Keratinocyte (primary cell): ENCODE data around the gene SSTR3. TPM values are rescaled to one million over a fixed set of nuclear protein-coding genes. Genes with fewer than 3 reads are reported as not detected.
"Not testable (repeated sequence)": the region's sequence is repeated elsewhere in the genome, so short reads cannot be mapped to it uniquely, and the experiment has no call there.

Experiments
- DNase-seq: peaks from one replicate; pipeline ENCODE4 v3.0.0-alpha.2; 2011; ENCODE audit warnings: low read depth, missing footprints, low spot score
- FAIRE-seq: peaks from 2 replicates; lab custom pipeline; 2011; peaks lifted over from hg19 to GRCh38; lab: Jason Lieb, UNC
- H2AFZ ChIP-seq: 2 replicates; pipeline ENCODE4 v1.6.0; 2012; ENCODE audit warnings: low read length, control low read depth, inconsistent platforms; ENCODE audit not compliant: control insufficient read depth
- H3K27ac ChIP-seq: 2 replicates; pipeline ENCODE4 v1.5.1; 2011; ENCODE audit warnings: low read length; ENCODE audit not compliant: control insufficient read depth, insufficient read depth
- H3K27me3 ChIP-seq: 3 replicates; pipeline ENCODE4 v1.6.0; 2011; ENCODE audit warnings: low read length; ENCODE audit not compliant: control insufficient read depth, insufficient read depth; ENCODE audit errors: extremely low read depth
- H3K36me3 ChIP-seq, 2 experiments: 2 replicates in 1 of 2; 3 replicates in 1 of 2; pipeline ENCODE4 v1.5.1; 2011; ENCODE audit warnings: low read length in 2 of 2, mild to moderate bottlenecking in 1 of 2; ENCODE audit not compliant: control insufficient read depth in 2 of 2, insufficient read depth in 2 of 2; ENCODE audit errors: extremely low read depth in 1 of 2
- H3K4me1 ChIP-seq: 3 replicates; pipeline ENCODE4 v1.5.1; 2011; ENCODE audit warnings: low read length; ENCODE audit not compliant: control insufficient read depth, insufficient read depth; ENCODE audit errors: extremely low read depth
- H3K4me2 ChIP-seq: 3 replicates; pipeline ENCODE4 v1.6.0; 2011; ENCODE audit warnings: low read depth, low read length; ENCODE audit not compliant: control insufficient read depth, insufficient read depth; ENCODE audit errors: extremely low read depth
- H3K4me3 ChIP-seq, 3 experiments: fragments of 200-600 bp in 1 of 3; sonication (generic) in 1 of 3; 2 replicates in 2 of 3; 3 replicates in 1 of 3; pipeline ENCODE4 v1.5.1; 2011 to 2016; ENCODE audit warnings: low read length in 3 of 3, mild to moderate bottlenecking in 3 of 3, control low read depth in 2 of 3, inconsistent platforms in 1 of 3, low read depth in 1 of 3, mixed read lengths in 1 of 3, mixed run types in 1 of 3, moderate library complexity in 1 of 3; ENCODE audit not compliant: control insufficient read depth in 2 of 3, insufficient read depth in 2 of 3; ENCODE audit errors: extremely low read depth in 1 of 3
- H3K79me2 ChIP-seq: 2 replicates; pipeline ENCODE4 v1.6.0; 2012; ENCODE audit warnings: low read length; ENCODE audit not compliant: control insufficient read depth, insufficient read depth
- H3K9ac ChIP-seq: 3 replicates; pipeline ENCODE4 v1.6.0; 2011; ENCODE audit warnings: low read length; ENCODE audit not compliant: control insufficient read depth, insufficient read depth; ENCODE audit errors: extremely low read depth
- H3K9me1 ChIP-seq: 3 replicates; pipeline ENCODE4 v1.6.0; 2011; ENCODE audit warnings: low read length; ENCODE audit not compliant: control insufficient read depth, insufficient read depth; ENCODE audit errors: extremely low read depth
- H3K9me3 ChIP-seq: 2 replicates; pipeline ENCODE4 v1.5.1; 2012; ENCODE audit warnings: low read depth, low read length; ENCODE audit not compliant: control insufficient read depth
- H4K20me1 ChIP-seq: 3 replicates; pipeline ENCODE4 v1.6.0; 2011; ENCODE audit warnings: low read length; ENCODE audit not compliant: control insufficient read depth, insufficient read depth; ENCODE audit errors: extremely low read depth
- EZH2 ChIP-seq: IDR thresholded peaks from one replicate; pipeline ENCODE4 v1.6.1; 2012; ENCODE audit warnings: inconsistent platforms, mild to moderate bottlenecking, low read length, moderate library complexity
- dilution Hi-C: fragments of 300-500 bp; cut with MboI; formaldehyde crosslinking; loops from one replicate; pipeline ENCODE4 v1.7.0; 2020; ENCODE audit warnings: low sequenced_read_pairs; ENCODE audit not compliant: extremely low pct_ligation_motif_present
- polyA plus RNA-seq, 5 experiments: library from polyadenylated mRNA; depleted of rRNA in 3 of 5; stranded (reverse) in 3 of 5; stranded (forward) in 1 of 5; unstranded in 1 of 5; fragments of >200 nt; gene quantifications; 1 replicate in 1 of 5; 2 replicates in 3 of 5; 3 replicates in 1 of 5; pipeline versions ENCODE4 v1.2.1 to v1.2.3, GENCODE V29; 2011 to 2012; ENCODE audit warnings: missing spikeins in 2 of 5, low read depth in 1 of 5, low replicate concordance in 1 of 5
- TF ChIP-seq, protein P1 (sequence below), 3 experiments: IDR thresholded peaks in 1 of 3; conservative IDR thresholded peaks in 1 of 3; optimal IDR thresholded peaks in 1 of 3; 2 replicates in 2 of 3; 3 replicates in 1 of 3; pipeline versions ENCODE3 to v1.5.1; 2011; ENCODE audit warnings: low read length in 3 of 3, mild to moderate bottlenecking in 3 of 3, moderate library complexity in 2 of 3, control low read depth in 1 of 3, inconsistent platforms in 1 of 3; ENCODE audit not compliant: insufficient read depth in 2 of 3; ENCODE audit errors: extremely low read depth in 1 of 3

Gene SSTR3
- polyA plus RNA-seq, 1 donor (not counting 4 experiments of a cell fraction or from before 2014, with no cell fraction given) = not detected

- H3K9me3 ChIP-seq = no peaks in the 10 kb centered on the region
- H3K4me2 ChIP-seq = no peak overlapping the region
- H3K27ac ChIP-seq = no peak overlapping the region
- H3K27me3 ChIP-seq = no peaks in the 10 kb centered on the region
- no peak for DNase-seq
- H3K4me3 ChIP-seq = no peak overlapping the region
- no peaks in the 10 kb centered on the region for H3K36me3 ChIP-seq
- peaks cover 12% of the 10 kb centered on the region for H3K4me1 ChIP-seq
- no peaks in the 10 kb centered on the region for H4K20me1 ChIP-seq
- no peaks in the 10 kb centered on the region for H3K79me2 ChIP-seq
- H3K9ac ChIP-seq = no peak overlapping the region
- no peaks in the 10 kb centered on the region for H3K9me1 ChIP-seq
- no peak for FAIRE-seq
- no peak for TF ChIP-seq EZH2
- TF ChIP-seq, protein P1, sequence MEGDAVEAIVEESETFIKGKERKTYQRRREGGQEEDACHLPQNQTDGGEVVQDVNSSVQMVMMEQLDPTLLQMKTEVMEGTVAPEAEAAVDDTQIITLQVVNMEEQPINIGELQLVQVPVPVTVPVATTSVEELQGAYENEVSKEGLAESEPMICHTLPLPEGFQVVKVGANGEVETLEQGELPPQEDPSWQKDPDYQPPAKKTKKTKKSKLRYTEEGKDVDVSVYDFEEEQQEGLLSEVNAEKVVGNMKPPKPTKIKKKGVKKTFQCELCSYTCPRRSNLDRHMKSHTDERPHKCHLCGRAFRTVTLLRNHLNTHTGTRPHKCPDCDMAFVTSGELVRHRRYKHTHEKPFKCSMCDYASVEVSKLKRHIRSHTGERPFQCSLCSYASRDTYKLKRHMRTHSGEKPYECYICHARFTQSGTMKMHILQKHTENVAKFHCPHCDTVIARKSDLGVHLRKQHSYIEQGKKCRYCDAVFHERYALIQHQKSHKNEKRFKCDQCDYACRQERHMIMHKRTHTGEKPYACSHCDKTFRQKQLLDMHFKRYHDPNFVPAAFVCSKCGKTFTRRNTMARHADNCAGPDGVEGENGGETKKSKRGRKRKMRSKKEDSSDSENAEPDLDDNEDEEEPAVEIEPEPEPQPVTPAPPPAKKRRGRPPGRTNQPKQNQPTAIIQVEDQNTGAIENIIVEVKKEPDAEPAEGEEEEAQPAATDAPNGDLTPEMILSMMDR (optimal IDR thresholded peaks at IDR 0.05 in 1 of 3, IDR thresholded peaks at IDR 0.05 in 1 of 3, conservative IDR thresholded peaks at IDR 0.05 in 1 of 3; ENCODE audit: extremely low read depth in 1 of 3, insufficient read depth in 2 of 3, low read length in 3 of 3) = no peak
- dilution Hi-C loops = no loop called here
- H2AFZ ChIP-seq = no peak overlapping the region
Measured at GRCh38 chr22:37171662-37172061, 40.6 kb downstream of the SSTR3 start.

DNA sequence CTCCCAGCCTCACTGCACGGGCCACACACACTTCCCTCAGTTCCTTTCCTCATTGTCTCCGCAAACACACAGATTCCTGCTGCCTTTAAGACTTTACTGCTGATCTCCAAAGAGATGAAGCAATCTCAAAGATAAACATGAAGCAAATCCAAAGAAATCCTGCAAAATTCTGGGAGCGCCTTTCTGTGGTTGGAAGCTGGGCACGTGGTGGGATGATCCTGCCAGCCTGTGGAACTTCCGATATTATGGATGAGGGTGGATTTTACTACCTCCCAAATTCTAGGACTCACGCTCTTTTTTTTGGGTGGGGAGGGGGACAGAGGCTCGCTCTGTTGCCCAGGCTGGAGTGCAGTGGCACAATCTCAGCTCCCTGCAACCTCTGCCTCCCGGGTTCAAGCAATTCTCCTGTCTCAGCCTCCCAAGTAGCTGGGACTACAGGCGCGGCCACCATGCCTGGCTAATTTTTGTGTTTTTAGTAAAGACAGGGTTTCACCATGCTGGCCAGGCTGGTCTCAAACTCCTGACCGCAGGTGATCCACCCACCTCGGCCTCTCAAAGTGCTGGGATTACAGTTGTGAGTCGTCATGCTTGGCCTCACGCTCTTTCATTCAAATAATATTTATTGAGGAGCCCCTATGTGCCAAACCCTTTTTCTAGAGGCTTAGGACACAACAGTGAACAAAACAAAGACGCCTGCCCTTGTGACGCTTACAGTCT is 41.4 kb downstream of the SSTR3 start:
- dilution Hi-C loops, H4K20me1 ChIP-seq, H3K9me1 ChIP-seq, H3K27me3 ChIP-seq, H2AFZ ChIP-seq, H3K9ac ChIP-seq, H3K36me3 ChIP-seq, H3K79me2 ChIP-seq, H3K4me3 ChIP-seq, FAIRE-seq, DNase-seq, H3K9me3 ChIP-seq, H3K27ac ChIP-seq, H3K4me1 ChIP-seq, H3K4me2 ChIP-seq: not testable (repeated sequence)
